ENCODE data around the gene DLG2.
"Not testable (repeated sequence)": the region's sequence is repeated elsewhere in the genome, so short reads cannot be mapped to it uniquely, and the experiment has no call there.

The DLG2 gene

GRCh38 chr11:85438328-85438727 lies 188.8 kb downstream of the DLG2 start:
- DNase-seq, result no peak

DNA sequence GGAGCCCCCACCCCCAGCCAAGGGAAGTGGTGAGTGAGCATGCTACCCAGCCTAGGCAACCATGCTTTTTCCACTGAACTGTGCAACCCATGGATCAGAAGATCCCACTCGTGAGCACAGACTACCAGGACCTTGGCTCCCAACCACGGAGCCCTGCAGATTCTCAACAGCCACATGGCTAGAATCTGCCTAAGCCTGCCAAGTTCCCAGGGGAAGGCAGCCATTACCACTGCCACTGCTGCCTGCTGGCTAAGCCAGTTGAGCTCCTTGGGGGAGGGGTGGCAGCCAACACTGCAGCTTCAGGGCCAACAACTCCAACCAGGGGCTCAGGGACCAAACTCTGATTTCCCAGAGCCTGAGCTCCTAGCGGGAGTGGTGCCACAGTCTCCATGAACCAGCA lies 195.8 kb downstream of the DLG2 start:
- no peak for DNase-seq

DNA sequence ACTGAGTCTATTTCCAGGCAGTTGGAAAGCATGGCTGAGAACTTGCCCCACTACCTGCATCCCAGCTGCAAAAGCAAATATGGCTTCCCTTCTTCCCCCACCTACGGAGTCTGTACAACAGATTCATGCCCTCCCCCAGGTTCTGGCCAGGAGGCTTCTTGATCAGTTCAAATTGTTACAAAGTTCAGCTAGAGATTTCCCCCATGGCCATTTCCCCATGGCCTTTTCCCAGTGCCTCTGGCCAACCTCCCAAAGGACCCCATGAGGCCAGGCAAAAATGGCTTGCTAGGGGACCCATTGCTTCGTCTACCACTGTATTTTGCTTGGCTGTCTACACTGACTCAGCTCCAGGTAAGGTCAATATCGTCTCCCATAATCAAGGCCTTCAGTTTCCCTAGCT lies 203.3 kb downstream of the DLG2 start:
- no peak for DNase-seq

DNA sequence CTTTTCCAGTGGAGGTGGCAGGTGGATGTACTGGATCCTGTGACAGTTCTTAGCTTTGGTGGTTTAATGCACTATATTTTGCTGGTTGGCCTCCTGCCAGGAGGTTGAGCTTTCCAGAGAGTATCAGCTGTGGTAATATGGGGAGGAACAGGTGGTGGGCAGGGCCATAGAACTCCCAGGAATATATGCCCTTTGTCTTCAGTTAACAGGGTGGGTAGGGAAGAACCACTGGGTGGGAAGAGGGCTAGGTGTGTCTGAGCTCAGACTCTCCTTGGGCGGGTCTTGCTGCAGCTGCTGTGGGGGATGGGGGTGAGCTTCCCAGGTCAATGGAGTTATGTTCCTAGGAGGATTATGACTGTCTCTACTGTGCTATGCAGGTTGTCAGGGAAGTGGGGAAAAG lies 203.8 kb downstream of the DLG2 start:
- peak; percentile 47 for DNase-seq

- DNase-seq, result no peak
Observed at GRCh38 chr11:85414175-85414574, 213.0 kb downstream of the DLG2 start.

GRCh38 chr11:85407648-85408047 lies 219.5 kb downstream of the DLG2 start:
- no peak for DNase-seq

DNA sequence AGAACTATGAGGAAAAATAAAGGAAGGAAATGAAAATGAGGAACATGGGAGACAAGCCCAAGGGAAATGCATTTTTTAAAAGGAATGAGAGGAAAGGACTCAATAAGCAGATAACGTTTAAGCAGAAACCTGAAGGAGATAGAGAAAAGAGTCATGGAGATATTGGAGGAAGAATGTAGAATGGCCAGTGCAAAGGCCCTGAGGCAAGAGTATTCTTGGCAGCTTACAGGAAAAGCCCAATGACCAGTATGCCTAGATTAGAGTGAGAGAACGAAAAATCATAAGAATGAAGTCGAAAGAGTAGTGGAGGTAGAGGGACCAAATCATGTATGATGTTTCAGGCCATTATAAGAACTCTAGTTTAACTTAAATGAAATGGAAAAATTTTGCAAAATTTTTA lies 220.3 kb downstream of the DLG2 start:
- no peak for DNase-seq

GRCh38 chr11:85406316-85406715 lies 220.8 kb downstream of the DLG2 start:
- DNase-seq, result no peak

- DNase-seq, result peak; percentile 29
Observed at GRCh38 chr11:85395515-85396055, 231.6 kb downstream of the DLG2 start.

DNA sequence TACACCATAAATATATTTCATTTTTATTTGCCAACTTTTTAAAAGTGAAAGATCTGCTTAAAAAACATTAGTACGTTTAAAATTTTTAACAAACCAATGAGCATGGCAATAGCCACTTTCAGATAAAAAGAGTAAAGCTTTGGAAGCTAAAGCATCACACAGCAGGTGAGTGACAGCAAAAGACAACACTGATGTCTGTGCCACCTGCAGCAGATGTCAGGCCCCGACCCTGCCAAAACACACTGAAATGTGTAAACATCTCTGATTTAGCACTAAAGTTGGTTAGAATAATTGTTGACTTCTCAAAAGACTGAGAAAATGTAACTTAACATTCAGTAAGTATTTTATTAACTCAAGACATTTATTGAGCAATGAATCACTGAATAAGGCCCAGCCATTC lies 232.9 kb downstream of the DLG2 start:
- peak; percentile 53 for DNase-seq

- DNase-seq, result no peak
Observed at GRCh38 chr11:85391141-85391540, 236.0 kb downstream of the DLG2 start.

GRCh38 chr11:85385547-85385946 lies 241.6 kb downstream of the DLG2 start:
- DNase-seq, result no peak

GRCh38 chr11:85385111-85385510 lies 242.0 kb downstream of the DLG2 start:
- DNase-seq, result no peak

DNA sequence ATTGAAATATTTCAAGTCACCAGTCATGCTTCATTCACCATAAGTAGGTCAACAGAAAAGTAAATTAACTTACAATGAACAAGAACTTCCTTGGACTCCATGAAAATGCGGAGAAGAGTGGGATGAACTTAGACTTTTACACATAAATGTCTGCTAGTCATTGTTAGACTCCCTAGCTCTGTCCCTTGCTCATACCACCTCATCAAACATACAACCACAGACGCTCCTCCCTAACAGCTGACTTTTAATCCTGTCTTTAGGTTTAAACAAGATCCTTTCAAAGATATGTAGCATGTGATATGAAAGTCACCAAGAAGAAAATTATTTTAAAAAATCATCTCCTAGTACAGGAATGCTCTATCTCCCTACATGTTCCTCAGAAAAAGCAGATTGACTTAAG lies 248.1 kb downstream of the DLG2 start:
- no peak for DNase-seq

DNA sequence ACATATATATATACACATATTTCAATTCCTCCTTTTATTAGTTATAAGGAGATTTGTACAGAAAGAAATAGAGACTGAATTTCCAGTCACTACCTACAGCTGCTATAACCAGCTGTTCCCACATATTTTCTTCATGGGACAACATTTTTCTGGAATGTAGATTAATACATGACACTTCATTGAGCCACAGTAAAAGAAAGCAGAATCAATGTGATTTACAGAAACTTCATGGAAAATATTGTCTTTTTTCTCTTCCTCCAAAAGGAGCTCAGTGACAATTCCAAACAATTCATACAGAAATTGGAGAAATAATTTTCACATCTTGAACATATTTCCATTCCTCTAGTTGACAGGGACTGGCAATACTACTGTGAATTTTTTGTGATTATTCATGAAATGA lies 249.2 kb downstream of the DLG2 start:
- DNase-seq, result no peak

DNA sequence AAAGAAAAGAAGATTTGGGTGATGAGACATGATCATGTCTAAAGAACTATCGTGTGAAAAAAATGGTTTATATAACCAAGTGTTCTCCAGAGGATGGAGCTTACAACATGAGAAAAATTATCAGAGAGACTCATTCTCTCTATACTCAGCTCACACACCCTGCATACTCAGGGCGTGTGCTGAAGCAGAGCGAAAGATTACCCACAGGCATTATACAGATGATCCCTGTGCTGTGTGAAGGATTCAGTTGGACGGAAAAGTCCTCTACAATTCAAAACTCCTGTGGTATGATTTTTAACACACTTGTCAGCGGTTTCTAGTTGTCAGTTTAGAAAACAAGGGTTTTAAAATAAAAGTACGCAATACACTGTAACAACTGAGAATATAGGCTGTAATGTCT lies 267.3 kb downstream of the DLG2 start:
- DNase-seq, result no peak

DNA sequence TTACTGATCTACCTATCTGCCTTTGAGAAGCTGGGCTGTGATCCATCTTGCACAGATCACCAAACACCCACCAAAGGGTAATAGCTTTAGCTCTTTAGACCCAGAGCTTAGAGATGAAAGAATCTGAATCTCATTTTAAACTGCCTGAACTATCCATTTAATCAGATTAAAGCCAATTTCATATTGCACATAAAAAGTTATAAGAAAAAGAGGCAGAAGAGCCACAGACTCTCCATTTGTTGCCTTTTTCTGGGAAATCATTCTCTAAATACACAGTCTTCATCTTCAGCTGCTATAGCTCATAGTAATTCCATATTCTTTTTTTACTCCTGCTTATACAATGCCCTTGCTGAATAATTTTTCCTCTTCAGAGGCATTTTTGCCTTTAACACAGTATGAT lies 271.2 kb downstream of the DLG2 start:
- no peak for DNase-seq

- not testable (repeated sequence) for DNase-seq
Observed at GRCh38 chr11:85349539-85349938, 277.6 kb downstream of the DLG2 start.

DNA sequence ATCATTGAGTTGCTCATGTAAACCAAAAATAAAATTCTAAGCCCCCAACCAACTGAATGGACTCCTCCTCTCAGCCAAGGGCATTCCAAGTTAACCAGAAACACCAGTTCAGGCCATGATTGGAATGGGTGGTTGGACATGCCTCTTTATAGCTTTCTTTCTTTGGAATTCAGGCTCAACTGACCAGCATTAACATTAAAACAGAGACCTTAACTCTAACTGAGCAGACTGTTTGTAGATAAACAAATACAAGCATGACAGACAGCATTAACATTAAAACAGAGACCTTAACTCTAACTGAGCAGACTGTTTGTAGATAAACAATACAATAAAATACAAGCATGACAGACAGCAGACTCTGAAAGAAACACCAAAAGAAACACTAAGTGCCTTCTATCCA lies 278.2 kb downstream of the DLG2 start:
- no peak for DNase-seq

GRCh38 chr11:85347291-85347690 lies 279.9 kb downstream of the DLG2 start:
- DNase-seq, result no peak

- no peak for DNase-seq
Observed at GRCh38 chr11:85346484-85346883, 280.7 kb downstream of the DLG2 start.

GRCh38 chr11:85340846-85341245 lies 286.3 kb downstream of the DLG2 start:
- not testable (repeated sequence) for DNase-seq

DNA sequence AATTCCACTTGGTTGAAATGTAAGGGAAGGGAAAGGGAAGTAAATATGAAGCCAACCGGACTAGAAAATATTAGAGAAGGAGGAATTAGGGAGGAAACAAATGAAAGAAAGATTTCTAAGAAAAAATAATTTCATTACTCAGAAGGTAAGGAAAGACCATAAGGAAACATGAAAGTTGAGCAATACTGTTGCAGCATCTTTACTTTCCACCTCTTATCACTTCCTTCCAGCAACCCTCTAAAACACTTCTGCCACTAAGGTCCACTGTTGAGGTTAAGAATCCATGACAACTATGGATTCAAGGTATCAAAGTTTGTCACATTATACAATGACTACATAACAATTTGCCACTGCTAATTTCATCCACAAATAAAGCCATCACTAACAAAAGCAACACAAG lies 308.6 kb downstream of the DLG2 start:
- no peak for DNase-seq

DNA sequence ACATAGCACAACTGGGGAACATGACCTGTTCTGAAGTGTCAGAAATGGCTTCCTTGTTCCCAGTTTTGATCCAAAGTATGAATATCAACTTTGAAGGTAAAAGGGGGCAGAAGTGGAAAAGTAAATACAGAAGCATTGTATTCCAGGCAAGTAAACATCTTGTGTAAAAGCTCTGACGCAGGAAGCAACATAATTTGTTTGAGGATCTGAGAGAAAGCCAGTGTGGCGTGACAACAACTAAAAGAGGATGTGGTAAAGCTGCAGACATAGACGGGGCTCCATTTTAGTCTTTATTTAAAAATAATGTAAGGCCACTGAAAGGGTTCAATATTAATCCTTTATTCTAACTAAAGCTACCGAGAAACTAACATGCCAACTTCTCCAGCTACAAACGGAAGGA lies 310.2 kb downstream of the DLG2 start:
- peak; percentile 95 for DNase-seq

DNA sequence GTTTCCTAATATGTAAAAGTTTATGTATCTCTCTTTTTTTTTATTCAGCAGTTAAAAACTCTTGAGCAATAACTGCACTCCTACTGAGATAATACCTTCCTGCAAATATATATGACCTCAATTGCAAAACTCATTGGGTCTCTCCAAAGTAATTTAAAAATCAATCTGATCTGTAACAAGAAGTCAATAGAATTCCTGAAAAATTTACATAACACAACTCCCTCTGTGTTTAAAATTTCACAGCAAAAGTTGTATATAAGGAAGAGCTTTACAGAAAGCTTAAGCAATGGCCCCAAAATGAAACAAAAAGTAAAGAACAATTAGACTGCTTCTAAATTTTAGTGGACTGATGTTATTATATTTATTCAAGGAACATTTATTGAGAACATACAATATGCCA lies 313.4 kb downstream of the DLG2 start:
- DNase-seq, result no peak

DNA sequence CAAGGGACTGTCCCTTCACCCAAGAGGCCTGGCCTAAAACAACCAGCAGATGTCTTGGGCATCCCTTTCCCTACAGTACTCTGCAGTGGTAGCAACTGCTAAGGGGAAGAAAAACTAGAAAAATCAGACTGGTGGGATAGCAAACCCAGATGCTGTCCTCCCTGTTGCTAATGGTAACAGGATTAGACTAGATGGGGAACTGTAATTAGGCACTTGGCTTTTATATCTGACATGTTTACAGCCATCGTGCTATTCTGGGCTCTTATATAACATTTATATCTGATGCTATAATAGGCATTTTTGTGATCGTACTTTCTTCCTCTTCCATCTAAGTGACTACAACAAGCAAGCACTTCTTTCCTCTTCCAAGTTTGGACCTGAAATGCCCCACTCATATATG lies 316.7 kb downstream of the DLG2 start:
- DNase-seq, result no peak

All from SHP77 treated with DMSO at 0.1 percent for 48 hours (cell line).